Astrocyte (in vitro differentiated cells and primary cell): Measurements from ENCODE around the gene SYCN. TPM values are rescaled to one million over a fixed set of nuclear protein-coding genes. Genes with fewer than 3 reads are reported as not detected.

Source experiments
- DNase-seq: peaks from one replicate; pipeline ENCODE4 v3.0.0-alpha.2; 2010; ENCODE audit warnings: low read depth
- FAIRE-seq: peaks from 2 replicates; lab custom pipeline; 2011; peaks lifted over from hg19 to GRCh38; lab: Jason Lieb, UNC
- H2AFZ ChIP-seq: 2 replicates; pipeline ENCODE4 v1.6.0; 2012; ENCODE audit warnings: low read depth, low read length, inconsistent platforms
- H3K27ac ChIP-seq: 2 replicates; pipeline ENCODE4 v1.5.1; 2011; ENCODE audit warnings: low read depth, low read length, inconsistent platforms
- H3K27me3 ChIP-seq: 2 replicates; pipeline ENCODE4 v1.6.0; 2011; ENCODE audit warnings: low read length, inconsistent platforms; ENCODE audit not compliant: insufficient read depth
- H3K36me3 ChIP-seq: 2 replicates; pipeline ENCODE4 v1.5.1; 2011; ENCODE audit warnings: low read length, inconsistent platforms; ENCODE audit not compliant: insufficient read depth
- H3K4me1 ChIP-seq: 2 replicates; pipeline ENCODE4 v1.5.1; 2011; ENCODE audit warnings: low read length, inconsistent platforms; ENCODE audit not compliant: insufficient read depth
- H3K4me2 ChIP-seq: 2 replicates; pipeline ENCODE4 v1.6.0; 2012; ENCODE audit warnings: low read length, inconsistent platforms
- H3K4me3 ChIP-seq: 2 replicates; pipeline ENCODE4 v1.5.1; 2011; ENCODE audit warnings: low read depth, mild to moderate bottlenecking, low read length, inconsistent platforms; ENCODE audit not compliant: insufficient read depth
- H3K79me2 ChIP-seq: 2 replicates; pipeline ENCODE4 v1.6.0; 2012; ENCODE audit warnings: mild to moderate bottlenecking, low read length, inconsistent platforms; ENCODE audit not compliant: insufficient read depth
- H3K9ac ChIP-seq: 2 replicates; pipeline ENCODE4 v1.6.0; 2012; ENCODE audit warnings: mild to moderate bottlenecking, low read length, inconsistent platforms
- H3K9me3 ChIP-seq: 2 replicates; pipeline ENCODE4 v1.5.1; 2012; ENCODE audit warnings: low read depth, mild to moderate bottlenecking, low read length, inconsistent platforms; ENCODE audit not compliant: insufficient read depth
- H4K20me1 ChIP-seq: 2 replicates; pipeline ENCODE4 v1.6.0; 2012; ENCODE audit warnings: low read length, inconsistent platforms; ENCODE audit not compliant: insufficient read depth
- H3K27ac Mint-ChIP-seq: one replicate; pipeline ENCODE4 v1.8.0; 2021; ENCODE audit warnings: mild to moderate bottlenecking, mixed read lengths; ENCODE audit not compliant: unreplicated experiment
- H3K27me3 Mint-ChIP-seq: one replicate; pipeline ENCODE4 v1.8.0; 2021; ENCODE audit warnings: low read depth, mixed read lengths; ENCODE audit not compliant: unreplicated experiment
- H3K36me3 Mint-ChIP-seq: one replicate; pipeline ENCODE4 v1.8.0; 2021; ENCODE audit warnings: low read depth, mixed read lengths; ENCODE audit not compliant: unreplicated experiment
- H3K4me1 Mint-ChIP-seq: one replicate; pipeline ENCODE4 v1.8.0; 2021; ENCODE audit warnings: low read depth, mixed read lengths; ENCODE audit not compliant: unreplicated experiment
- H3K4me3 Mint-ChIP-seq: one replicate; pipeline ENCODE4 v1.8.0; 2021; ENCODE audit warnings: mild to moderate bottlenecking, moderate library complexity, mixed read lengths; ENCODE audit not compliant: unreplicated experiment
- H3K9me3 Mint-ChIP-seq: one replicate; pipeline ENCODE4 v1.8.0; 2021; ENCODE audit warnings: mild to moderate bottlenecking, mixed read lengths; ENCODE audit not compliant: unreplicated experiment
- CTCF ChIP-seq: IDR thresholded peaks from 2 replicates; pipeline ENCODE4 v1.5.1; 2011; ENCODE audit warnings: low read depth, mild to moderate bottlenecking, inconsistent platforms, low read length, moderate library complexity; ENCODE audit not compliant: insufficient read depth
- EZH2 ChIP-seq: IDR thresholded peaks from 2 replicates; pipeline ENCODE4 v1.6.1; 2012; ENCODE audit warnings: mild to moderate bottlenecking, low read length, inconsistent platforms; ENCODE audit not compliant: insufficient read depth
- total RNA-seq: library from RNA; stranded (reverse); gene quantifications from 2 replicates; pipeline ENCODE4 v1.2.1, GENCODE V29; 2021

SYCN gene
- total RNA-seq, 1 donor from 2014 or later: not detected

GRCh38 chr19:39206122-39206521 lies 2.1 kb upstream of the SYCN start:
- no peak overlapping the region for H3K4me2 ChIP-seq
- H3K79me2 ChIP-seq: no peaks in the 10 kb centered on the region
- Mint-ChIP-seq H3K9me3 (no peaks in the 10 kb centered on the region), H3K27ac (no peak overlapping the region), H3K36me3 (peaks cover 3% of the 10 kb centered on the region), H3K4me3 (no peak overlapping the region), H3K4me1 (peaks cover 2% of the 10 kb centered on the region), H3K27me3 (peaks cover 39% of the 10 kb centered on the region)
- no peaks in the 10 kb centered on the region for H3K9me3 ChIP-seq
- no peak overlapping the region for H3K27ac ChIP-seq
- no peak overlapping the region for H2AFZ ChIP-seq
- FAIRE-seq (no peak), DNase-seq (no peak)
- H3K36me3 ChIP-seq: no peaks in the 10 kb centered on the region
- TF ChIP-seq CTCF (no peak), EZH2 (no peak)
- no peak overlapping the region for H3K9ac ChIP-seq
- H3K4me1 ChIP-seq: no peaks in the 10 kb centered on the region
- no peak overlapping the region for H3K4me3 ChIP-seq
- H3K27me3 ChIP-seq: peaks cover 20% of the 10 kb centered on the region
- no peaks in the 10 kb centered on the region for H4K20me1 ChIP-seq

- Histone ChIP-seq H3K9me3 (no peaks in the 10 kb centered on the region), H2AFZ (no peak overlapping the region), H4K20me1 (no peaks in the 10 kb centered on the region), H3K79me2 (no peaks in the 10 kb centered on the region), H3K27me3 (peaks cover 24% of the 10 kb centered on the region), H3K36me3 (no peaks in the 10 kb centered on the region), H3K4me2 (no peak overlapping the region), H3K9ac (no peak overlapping the region), H3K4me3 (no peak overlapping the region), H3K4me1 (no peaks in the 10 kb centered on the region), H3K27ac (no peak overlapping the region)
- Mint-ChIP-seq H3K4me3 (no peak overlapping the region), H3K36me3 (peaks cover 3% of the 10 kb centered on the region), H3K27me3 (peaks cover 46% of the 10 kb centered on the region), H3K27ac (no peak overlapping the region), H3K4me1 (peaks cover 2% of the 10 kb centered on the region), H3K9me3 (no peaks in the 10 kb centered on the region)
- TF ChIP-seq CTCF (no peak), EZH2 (no peak)
- no peak for FAIRE-seq
- no peak for DNase-seq
These were observed 1.3 kb upstream of the SYCN start for GRCh38 chr19:39205449-39205764.

- H3K4me1 Mint-ChIP-seq: peaks cover 2% of the 10 kb centered on the region
- DNase-seq (no peak), FAIRE-seq (no peak)
- no peaks in the 10 kb centered on the region for H3K36me3 ChIP-seq
- no peaks in the 10 kb centered on the region for H3K9me3 ChIP-seq
- no peak overlapping the region for H3K4me3 ChIP-seq
- no peak overlapping the region for H2AFZ ChIP-seq
- no peaks in the 10 kb centered on the region for H3K4me1 ChIP-seq
- no peaks in the 10 kb centered on the region for H4K20me1 ChIP-seq
- H3K79me2 ChIP-seq: no peaks in the 10 kb centered on the region
- no peak overlapping the region for H3K27ac Mint-ChIP-seq
- peaks cover 52% of the 10 kb centered on the region for H3K27me3 Mint-ChIP-seq
- H3K9me3 Mint-ChIP-seq: no peaks in the 10 kb centered on the region
- H3K36me3 Mint-ChIP-seq: peaks cover 3% of the 10 kb centered on the region
- no peak overlapping the region for H3K9ac ChIP-seq
- no peak overlapping the region for H3K4me2 ChIP-seq
- no peak overlapping the region for H3K4me3 Mint-ChIP-seq
- no peak for TF ChIP-seq EZH2
- TF ChIP-seq CTCF: no peak
- no peak overlapping the region for H3K27ac ChIP-seq
- peaks cover 30% of the 10 kb centered on the region for H3K27me3 ChIP-seq
These were observed 1.1 kb downstream of the SYCN start for GRCh38 chr19:39202998-39203355.
